ENCODE data around the gene CACNB3.
A peak's percentile ranks its signal among the peaks of the same experiment; 100 is the strongest.
"Not testable (repeated sequence)": the region's sequence is repeated elsewhere in the genome, so short reads cannot be mapped to it uniquely, and the experiment has no call there.

CACNB3 gene

GRCh38 chr12:48819986-48820725 is 1.9 kb downstream of the CACNB3 start:
- DNase-seq: no peak

GRCh38 chr12:48822139-48822538 is 3.8 kb downstream of the CACNB3 start:
- no peak for DNase-seq

GRCh38 chr12:48822711-48823110 is 4.4 kb downstream of the CACNB3 start:
- DNase-seq: no peak

GRCh38 chr12:48823281-48823680 is 5.0 kb downstream of the CACNB3 start:
- no peak for DNase-seq

- no peak for DNase-seq
Observed at GRCh38 chr12:48824112-48824511, 5.8 kb downstream of the CACNB3 start.

- DNase-seq: no peak
Observed at GRCh38 chr12:48824905-48825304, 6.6 kb downstream of the CACNB3 start.

GRCh38 chr12:48826209-48826855 is 8.0 kb downstream of the CACNB3 start:
- no peak for DNase-seq

GRCh38 chr12:48827026-48827425 is 8.7 kb downstream of the CACNB3 start:
- DNase-seq: no peak

- no peak for DNase-seq
Observed at GRCh38 chr12:48827513-48828096, 9.3 kb downstream of the CACNB3 start.

- DNase-seq: no peak
Observed at GRCh38 chr12:48828293-48828692, 10.0 kb downstream of the CACNB3 start.

- no peak for DNase-seq
Observed at GRCh38 chr12:48828841-48829575, 10.7 kb downstream of the CACNB3 start.

GRCh38 chr12:48831257-48831656 is 13.0 kb downstream of the CACNB3 start:
- no peak for DNase-seq

- DNase-seq: no peak
Observed at GRCh38 chr12:48832321-48833060, 14.2 kb downstream of the CACNB3 start.

- no peak for DNase-seq
Observed at GRCh38 chr12:48838048-48838447, 19.8 kb downstream of the CACNB3 start.

- DNase-seq: not testable (repeated sequence)
Observed at GRCh38 chr12:48842021-48842420, 23.7 kb downstream of the CACNB3 start.

GRCh38 chr12:48851883-48852733 is 33.8 kb downstream of the CACNB3 start, which contains the start of gene DDX23:
DDX23 (minus strand) TSS chr12:48852163; CDS start chr12:48845782, 6,381 bp downstream.
- DNase-seq: peak; percentile 86

GRCh38 chr12:48852734-48853688 is 34.7 kb downstream of the CACNB3 start:
- DNase-seq: peak; percentile 79

- DNase-seq: no peak
Observed at GRCh38 chr12:48854488-48854887, 36.2 kb downstream of the CACNB3 start.

- DNase-seq: not testable (repeated sequence)
Observed at GRCh38 chr12:48854932-48855331, 36.6 kb downstream of the CACNB3 start.

- DNase-seq: no peak
Observed at GRCh38 chr12:48856379-48856778, 38.1 kb downstream of the CACNB3 start.

Data from stimulated activated CD4-positive, alpha-beta T cell treated with anti-CD3 and anti-CD28 coated beads, Interleukin-12 subunit alpha, Interleukin-12 subunit beta, amount 100 ng/mL, for 4 hours (primary cell).